ENCODE measurements around the gene CNGA3. TPM values are rescaled to one million over a fixed set of nuclear protein-coding genes. Genes with fewer than 3 reads are reported as not detected.

CNGA3 gene
- total and polyA plus RNA-seq, 2 experiments from 2014 or later: under 0.01 to 0.30 TPM

DNA sequence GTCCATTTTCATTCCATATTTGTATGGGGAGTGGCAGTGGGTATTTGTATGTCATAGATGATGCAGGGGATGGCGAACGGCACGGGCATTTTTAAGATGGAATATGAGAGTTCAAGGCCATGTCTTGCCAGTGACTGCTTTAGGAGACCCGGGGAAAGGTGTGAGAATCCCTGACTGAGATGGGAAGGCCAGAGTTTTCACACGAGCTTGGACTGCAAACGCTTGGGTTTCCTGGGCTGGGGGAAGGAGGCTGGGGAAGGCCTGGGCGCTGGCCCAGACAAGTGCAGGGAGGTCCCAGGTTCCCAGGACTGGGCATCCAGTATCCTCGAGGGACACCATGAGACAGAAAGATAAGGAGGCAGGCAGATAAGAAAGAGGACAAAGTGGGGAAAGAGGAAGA, 35.2 kb downstream of the CNGA3 start:
- in situ Hi-C loops (cut with MboI): loop anchor here (10.0 kb wide), 1 partner anchor 577 kb away; no protein-coding TSS in a partner anchor
- Histone ChIP-seq H3K4me3 (no peak overlapping the region), H3K36me3 (ENCODE audit: low read depth) (no peaks in the 10 kb centered on the region), H3K27ac (no peak overlapping the region), H3K9me2 (ENCODE audit: insufficient read depth) (no peaks in the 10 kb centered on the region), H3K9me3 (ENCODE audit: low read depth) (no peaks in the 10 kb centered on the region), H3K79me2 (ENCODE audit: insufficient read depth) (no peaks in the 10 kb centered on the region), H4K20me1 (ENCODE audit: insufficient read depth) (no peaks in the 10 kb centered on the region), H3K4me1 (ENCODE audit: insufficient read depth) (no peaks in the 10 kb centered on the region), H3K9ac (no peak overlapping the region), H3K4me2 (ENCODE audit: unreplicated experiment) (no peak overlapping the region), H2AFZ (no peak overlapping the region), H3F3A (ENCODE audit: insufficient read depth) (no peaks in the 10 kb centered on the region), H3K27me3 (replicated peaks; ENCODE audit: insufficient read depth) (peaks cover 16% of the 10 kb centered on the region)
- WGBS, 2 experiments (ENCODE audit: low coverage in 1 of 2, low lambda C conversion rate in 2 of 2, missing lambda C conversion rate in 2 of 2): 62 to 69% methylated on average over 8 of the region's 8 CpGs
- TF ChIP-seq EZH2 (IDR thresholded peaks at IDR 0.05; ENCODE audit: insufficient read depth, poor library complexity, severe bottlenecking): no peak
- no peak for TF ChIP-seq EZH2phosphoT487 (IDR thresholded peaks at IDR 0.05; ENCODE audit: insufficient read depth, low read depth)
- DNase-seq: no peak

DNA sequence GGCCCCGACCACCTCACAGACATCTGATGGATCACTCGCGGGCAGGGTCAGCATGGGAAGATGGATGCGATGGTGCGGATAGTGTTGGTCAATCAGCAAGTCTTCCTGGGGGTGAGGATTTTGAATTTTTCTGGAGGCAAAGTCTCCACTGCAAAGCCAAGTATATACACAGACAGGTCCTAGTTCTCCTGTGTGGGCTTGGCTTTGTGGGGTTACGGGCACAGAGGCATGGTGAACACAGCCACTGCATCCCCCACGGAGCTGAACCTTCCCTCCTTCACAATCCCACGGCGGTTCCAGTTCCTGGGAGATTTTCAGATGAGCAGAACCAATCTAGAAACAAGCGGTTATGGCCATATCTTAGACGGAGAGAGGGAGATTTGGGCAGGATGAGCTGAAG, 35.8 kb downstream of the CNGA3 start:
- no peaks in the 10 kb centered on the region for H3K4me1 ChIP-seq (ENCODE audit: insufficient read depth)
- no peak for TF ChIP-seq EZH2 (IDR thresholded peaks at IDR 0.05; ENCODE audit: insufficient read depth, poor library complexity, severe bottlenecking)
- no peak for TF ChIP-seq EZH2phosphoT487 (IDR thresholded peaks at IDR 0.05; ENCODE audit: insufficient read depth, low read depth)
- no peaks in the 10 kb centered on the region for H4K20me1 ChIP-seq (ENCODE audit: insufficient read depth)
- 78 to 86% methylated on average over 11 of the region's 11 CpGs for WGBS, 2 experiments (ENCODE audit: low coverage in 1 of 2, low lambda C conversion rate in 2 of 2, missing lambda C conversion rate in 2 of 2)
- H3K27ac ChIP-seq: no peak overlapping the region
- no peak overlapping the region for H2AFZ ChIP-seq
- H3K9me2 ChIP-seq (ENCODE audit: insufficient read depth): no peaks in the 10 kb centered on the region
- no peaks in the 10 kb centered on the region for H3F3A ChIP-seq (ENCODE audit: insufficient read depth)
- H3K9ac ChIP-seq: no peak overlapping the region
- no peaks in the 10 kb centered on the region for H3K9me3 ChIP-seq (ENCODE audit: low read depth)
- H3K79me2 ChIP-seq (ENCODE audit: insufficient read depth): no peaks in the 10 kb centered on the region
- in situ Hi-C loops (cut with MboI): loop anchor here (10.0 kb wide), 1 partner anchor 577 kb away; no protein-coding TSS in a partner anchor
- no peak for DNase-seq
- H3K4me2 ChIP-seq (ENCODE audit: unreplicated experiment): no peak overlapping the region
- no peaks in the 10 kb centered on the region for H3K36me3 ChIP-seq (ENCODE audit: low read depth)
- no peak overlapping the region for H3K4me3 ChIP-seq
- H3K27me3 ChIP-seq (replicated peaks; ENCODE audit: insufficient read depth): peaks cover 14% of the 10 kb centered on the region

DNA sequence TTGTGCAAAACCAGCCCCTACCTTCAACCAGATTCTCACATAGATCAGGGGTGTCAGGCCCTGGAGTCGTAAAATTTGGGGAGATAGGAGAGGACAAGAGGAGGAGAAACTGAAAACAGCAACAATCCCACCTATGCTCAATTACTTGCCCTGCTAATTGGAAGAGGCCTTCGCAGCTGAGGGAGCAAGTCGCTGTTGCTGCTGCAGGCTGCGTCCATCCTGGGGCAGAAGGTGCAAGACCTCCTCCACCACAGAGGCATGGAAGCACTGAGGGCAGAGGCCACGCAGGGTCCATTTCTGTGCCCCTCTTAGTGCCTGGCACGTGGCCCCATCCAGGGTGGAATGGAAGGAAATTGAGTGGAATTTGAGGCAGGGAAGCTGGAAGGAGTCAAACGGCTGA, 36.5 kb downstream of the CNGA3 start:
- Histone ChIP-seq H3K27me3 (replicated peaks; ENCODE audit: insufficient read depth) (peaks cover 10% of the 10 kb centered on the region; the same call in 1 of the 2 replicates), H3K9ac (no peak overlapping the region), H3K9me3 (ENCODE audit: low read depth) (no peaks in the 10 kb centered on the region), H3K4me3 (no peak overlapping the region), H3K4me1 (ENCODE audit: insufficient read depth) (no peaks in the 10 kb centered on the region), H3K27ac (no peak overlapping the region), H3K79me2 (ENCODE audit: insufficient read depth) (no peaks in the 10 kb centered on the region), H3K4me2 (ENCODE audit: unreplicated experiment) (no peak overlapping the region), H3K9me2 (ENCODE audit: insufficient read depth) (no peaks in the 10 kb centered on the region), H3K36me3 (ENCODE audit: low read depth) (no peaks in the 10 kb centered on the region), H2AFZ (no peak overlapping the region), H3F3A (ENCODE audit: insufficient read depth) (no peaks in the 10 kb centered on the region), H4K20me1 (ENCODE audit: insufficient read depth) (no peaks in the 10 kb centered on the region)
- TF ChIP-seq EZH2 (IDR thresholded peaks at IDR 0.05; ENCODE audit: insufficient read depth, poor library complexity, severe bottlenecking) (no peak), EZH2phosphoT487 (IDR thresholded peaks at IDR 0.05; ENCODE audit: insufficient read depth, low read depth) (no peak)
- DNase-seq: no peak
- in situ Hi-C loops (cut with MboI): loop anchor here (10.0 kb wide), 1 partner anchor 578 kb away; no protein-coding TSS in a partner anchor
- 63 to 65% methylated on average over 7 of the region's 7 CpGs for WGBS, 2 experiments (ENCODE audit: low coverage in 1 of 2, low lambda C conversion rate in 2 of 2, missing lambda C conversion rate in 2 of 2)

DNA sequence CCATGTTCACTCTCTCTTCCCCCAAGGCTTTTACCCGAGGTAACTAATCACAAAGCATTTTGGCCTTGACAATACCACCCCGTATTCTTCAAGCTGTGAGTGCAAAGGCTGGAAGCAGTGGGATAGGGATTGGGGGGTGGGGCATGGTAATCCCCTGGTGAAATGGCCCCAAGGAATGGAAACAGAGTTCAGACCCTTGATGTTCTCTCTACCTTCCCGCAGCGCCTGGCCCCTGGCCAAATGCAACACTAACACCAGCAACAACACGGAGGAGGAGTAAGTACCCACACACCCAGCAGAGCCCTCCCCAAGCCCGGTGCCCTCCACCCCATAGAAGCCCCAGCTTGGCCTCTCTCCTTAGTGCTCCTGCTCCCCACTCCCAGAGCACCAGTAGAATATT, 36.9 kb downstream of the CNGA3 start:
- H2AFZ ChIP-seq: no peak overlapping the region
- no peaks in the 10 kb centered on the region for H3K36me3 ChIP-seq (ENCODE audit: low read depth)
- 42 to 58% methylated on average over 6 of the region's 6 CpGs for WGBS, 2 experiments (ENCODE audit: low coverage in 1 of 2, low lambda C conversion rate in 2 of 2, missing lambda C conversion rate in 2 of 2)
- no peak for DNase-seq
- TF ChIP-seq EZH2phosphoT487 (IDR thresholded peaks at IDR 0.05; ENCODE audit: insufficient read depth, low read depth) (no peak), EZH2 (IDR thresholded peaks at IDR 0.05; ENCODE audit: insufficient read depth, poor library complexity, severe bottlenecking) (no peak)
- H3K27ac ChIP-seq: no peak overlapping the region
- no peaks in the 10 kb centered on the region for H3K9me3 ChIP-seq (ENCODE audit: low read depth)
- in situ Hi-C loops (cut with MboI): loop anchor here (10.0 kb wide), 1 partner anchor 578 kb away; no protein-coding TSS in a partner anchor
- no peaks in the 10 kb centered on the region for H4K20me1 ChIP-seq (ENCODE audit: insufficient read depth)
- peaks cover 10% of the 10 kb centered on the region; the same call in 1 of the 2 replicates for H3K27me3 ChIP-seq (replicated peaks; ENCODE audit: insufficient read depth)
- no peak overlapping the region for H3K9ac ChIP-seq
- no peaks in the 10 kb centered on the region for H3K4me1 ChIP-seq (ENCODE audit: insufficient read depth)
- H3F3A ChIP-seq (ENCODE audit: insufficient read depth): no peaks in the 10 kb centered on the region
- H3K9me2 ChIP-seq (ENCODE audit: insufficient read depth): no peaks in the 10 kb centered on the region
- H3K4me2 ChIP-seq (ENCODE audit: unreplicated experiment): no peak overlapping the region
- H3K4me3 ChIP-seq: no peak overlapping the region
- no peaks in the 10 kb centered on the region for H3K79me2 ChIP-seq (ENCODE audit: insufficient read depth)
